GM11168 (cell line): ENCODE data around the gene ZNF398.
"Not testable (repeated sequence)": the region's sequence is repeated elsewhere in the genome, so short reads cannot be mapped to it uniquely, and the experiment has no call there.

Experiments used
- in situ Hi-C: fragments of 300-500 bp; cut with MboI; formaldehyde crosslinking; loops from one replicate; pipeline ENCODE4 v1.12.0; 2022; ENCODE audit warnings: low sequenced_read_pairs; ENCODE audit not compliant: unreplicated experiment

Gene ZNF398

DNA sequence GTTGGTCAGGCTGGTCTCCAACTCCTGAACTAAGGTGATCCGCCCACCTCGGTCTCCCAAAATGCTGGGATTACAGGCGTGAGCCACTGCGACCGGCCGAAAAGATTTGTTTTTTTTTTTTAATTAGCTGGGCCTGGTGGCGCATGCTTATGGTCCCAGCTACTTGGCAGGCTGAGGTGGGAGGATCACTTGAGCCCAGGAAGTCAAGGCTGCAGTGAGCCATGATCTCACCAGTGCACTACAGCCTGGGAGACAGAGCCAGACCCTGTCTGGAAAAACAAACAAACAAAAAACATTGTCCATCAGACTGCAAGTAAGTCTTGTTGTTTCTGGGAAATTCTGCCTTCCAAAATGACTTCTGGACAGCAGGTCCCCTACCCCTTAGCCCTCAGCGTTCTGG lies 75.9 kb downstream of the ZNF398 start:
- in situ Hi-C loops, result no loop called here

- in situ Hi-C loops, result no loop called here
Measured at GRCh38 chr7:149223761-149224160, 76.5 kb downstream of the ZNF398 start.

GRCh38 chr7:149224352-149224751 lies 77.1 kb downstream of the ZNF398 start:
- in situ Hi-C loops, result no loop called here

GRCh38 chr7:149225106-149225505 lies 77.9 kb downstream of the ZNF398 start:
- in situ Hi-C loops, result no loop called here

- in situ Hi-C loops, result no loop called here
Measured at GRCh38 chr7:149225656-149226055, 78.4 kb downstream of the ZNF398 start.

DNA sequence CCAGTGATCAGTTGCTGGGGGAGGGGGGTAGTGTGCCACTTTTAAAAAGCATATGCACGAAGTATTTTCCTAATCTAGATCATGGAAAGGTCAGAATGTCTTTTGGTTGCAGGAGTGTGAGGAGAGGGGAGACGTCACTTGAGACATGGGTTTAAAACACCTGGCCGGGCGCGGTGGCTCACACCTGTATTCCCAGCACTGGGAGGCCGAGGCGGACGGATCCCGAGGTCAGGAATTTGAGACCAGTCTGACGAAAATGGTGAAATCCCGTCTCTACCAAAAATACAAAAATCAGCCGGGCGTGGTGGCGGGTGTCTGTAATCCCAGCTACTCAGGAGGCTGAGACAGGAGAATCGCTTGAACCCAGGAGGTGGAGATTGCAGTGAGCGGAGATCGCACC lies 79.1 kb downstream of the ZNF398 start:
- in situ Hi-C loops, result not testable (repeated sequence)

DNA sequence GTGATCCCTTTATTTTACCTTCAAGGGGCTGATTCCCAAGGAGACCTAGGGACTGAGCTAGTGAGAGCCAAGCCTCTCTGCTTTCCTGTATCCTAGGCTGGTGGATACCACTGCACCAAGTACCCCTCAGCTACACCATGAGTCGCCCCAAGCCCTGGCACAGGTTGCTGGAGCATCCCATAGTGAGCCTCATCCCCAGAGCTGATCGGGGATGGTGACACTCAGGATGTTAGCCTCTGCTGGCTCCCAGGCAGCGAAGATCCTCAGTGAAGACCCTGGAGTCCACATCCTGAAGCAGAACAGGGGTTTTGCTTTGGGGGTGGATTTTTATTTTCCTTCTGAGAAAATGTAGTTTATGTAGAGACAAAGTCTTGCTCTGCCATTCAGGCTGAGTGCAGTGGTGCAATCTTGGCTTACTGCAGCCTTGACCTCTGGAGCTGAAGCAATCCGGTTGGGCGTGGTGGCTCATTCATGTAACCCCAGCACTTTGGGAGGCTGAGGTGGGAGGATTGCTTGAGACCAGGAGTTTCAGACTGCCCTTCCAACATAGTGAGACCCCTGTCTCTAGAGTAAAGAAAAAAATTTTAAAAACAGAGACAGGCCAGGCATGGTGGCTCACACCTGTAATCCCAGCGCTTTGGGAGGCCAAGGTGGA lies 79.7 kb downstream of the ZNF398 start:
- in situ Hi-C loops, result no loop called here

GRCh38 chr7:149228831-149229471 lies 81.7 kb downstream of the ZNF398 start:
- in situ Hi-C loops, result no loop called here

- in situ Hi-C loops, result no loop called here
Measured at GRCh38 chr7:149229526-149229925, 82.3 kb downstream of the ZNF398 start.

GRCh38 chr7:149232362-149232761 lies 85.1 kb downstream of the ZNF398 start:
- in situ Hi-C loops, result no loop called here
